Endothelial cell of umbilical vein (primary cell): ENCODE results near the gene RNU7-1. TPM values are rescaled to one million over a fixed set of nuclear protein-coding genes. Genes with fewer than 3 reads are reported as not detected.

Experiments used
- BruUV-seq: library from RNA; stranded (reverse); fragments of 400-500 nt; replicated peaks from 2 replicates; lab custom pipeline; 2021; lab: Mats Ljungman, UMichigan
- CTCF ChIA-PET: fragments of 300-600, 350-600 bp; sonication (Branson Sonifier 250); formaldehyde crosslinking; loops from one replicate; lab custom pipeline; 2021; ENCODE audit warnings: antibody characterized with exemption, inconsistent platforms; lab: Charles Lee
- POLR2A ChIA-PET: fragments of 300-600, 350-600 bp; sonication (Branson Sonifier 250); formaldehyde crosslinking; loops from one replicate; lab custom pipeline; 2021; ENCODE audit warnings: antibody characterized with exemption, inconsistent platforms; lab: Charles Lee
- DNase-seq: peaks from one replicate; pipeline ENCODE4 v3.0.0-alpha.2; 2011; ENCODE audit warnings: low read depth, low spot score
- FAIRE-seq: peaks from 2 replicates; lab custom pipeline; 2011; peaks lifted over from hg19 to GRCh38; lab: Jason Lieb, UNC
- H2AFZ ChIP-seq: 2 replicates; pipeline ENCODE4 v1.6.0; 2012; ENCODE audit warnings: low read depth, low read length, control low read depth, inconsistent platforms
- H3K27ac ChIP-seq: 2 replicates; pipeline ENCODE4 v1.5.1; 2011; ENCODE audit warnings: low read depth, mild to moderate bottlenecking, control low read depth, low read length, moderate library complexity; ENCODE audit not compliant: insufficient read depth
- H3K27me3 ChIP-seq, 2 experiments: 2 replicates each; pipeline versions ENCODE4 v1.6.0 to v1.6.1; 2011; ENCODE audit warnings: low read length in 2 of 2, mixed read lengths in 1 of 2; ENCODE audit not compliant: control insufficient read depth in 2 of 2, insufficient read depth in 2 of 2
- H3K36me3 ChIP-seq, 2 experiments: 2 replicates in 1 of 2; 3 replicates in 1 of 2; pipeline ENCODE4 v1.5.1; 2011; ENCODE audit warnings: low read length in 2 of 2, mild to moderate bottlenecking in 1 of 2, moderate library complexity in 1 of 2; ENCODE audit not compliant: control insufficient read depth in 2 of 2, insufficient read depth in 2 of 2; ENCODE audit errors: extremely low read depth in 1 of 2
- H3K4me1 ChIP-seq: 3 replicates; pipeline ENCODE4 v1.5.1; 2011; ENCODE audit warnings: mild to moderate bottlenecking, low read length; ENCODE audit not compliant: control insufficient read depth, insufficient read depth; ENCODE audit errors: extremely low read depth
- H3K4me2 ChIP-seq: 2 replicates; pipeline ENCODE4 v1.6.1; 2011; ENCODE audit warnings: low read length, control low read depth, mixed read lengths; ENCODE audit not compliant: insufficient read depth
- H3K4me3 ChIP-seq, 3 experiments: fragments of 200-600 bp in 1 of 3; sonication (generic), shearing (Covaris generic) in 1 of 3; replicated peaks in 1 of 3; 2 replicates each; pipeline ENCODE4 v1.5.1; 2011 to 2016; ENCODE audit warnings: control low read depth in 3 of 3, low read length in 3 of 3, mild to moderate bottlenecking in 2 of 3, inconsistent platforms in 1 of 3, low read depth in 1 of 3, moderate library complexity in 1 of 3; ENCODE audit not compliant: insufficient read depth in 1 of 3
- H3K79me2 ChIP-seq: 2 replicates; pipeline ENCODE4 v1.6.0; 2012; ENCODE audit warnings: low read length, inconsistent platforms; ENCODE audit not compliant: control insufficient read depth, insufficient read depth
- H3K9ac ChIP-seq: replicated peaks from 2 replicates; pipeline ENCODE3; 2011; ENCODE audit warnings: low read length, control low read depth; ENCODE audit not compliant: insufficient read depth; ENCODE audit errors: extremely low read depth
- H3K9me1 ChIP-seq: replicated peaks from 3 replicates; pipeline ENCODE4 v1.6.0; 2011; ENCODE audit warnings: mild to moderate bottlenecking, low read length; ENCODE audit not compliant: control insufficient read depth, insufficient read depth; ENCODE audit errors: extremely low read depth
- H3K9me3 ChIP-seq: replicated peaks from 2 replicates; pipeline ENCODE4 v1.5.1; 2012; ENCODE audit warnings: low read length, inconsistent platforms; ENCODE audit not compliant: control insufficient read depth, insufficient read depth
- H4K20me1 ChIP-seq: replicated peaks from 2 replicates; pipeline ENCODE3; 2011; ENCODE audit warnings: mild to moderate bottlenecking, low read length; ENCODE audit not compliant: control insufficient read depth, insufficient read depth; ENCODE audit errors: extremely low read depth
- CTCF ChIP-seq, 2 donors: IDR thresholded peaks; 1 replicate in 1 of 2; 2 replicates in 1 of 2; pipeline ENCODE4 v1.5.1; 2011; ENCODE audit warnings: low read length in 2 of 2, mild to moderate bottlenecking in 2 of 2, moderate library complexity in 2 of 2, control low read depth in 1 of 2, inconsistent platforms in 1 of 2, low read depth in 1 of 2; ENCODE audit not compliant: insufficient read depth in 1 of 2; ENCODE audit errors: extremely low read depth in 1 of 2
- EZH2 ChIP-seq: IDR thresholded peaks from 2 replicates; pipeline ENCODE4 v1.6.1; 2012; ENCODE audit warnings: borderline replicate concordance, low read depth, mild to moderate bottlenecking, moderate library complexity, low read length, inconsistent platforms; ENCODE audit not compliant: severe bottlenecking
- FOS ChIP-seq: IDR thresholded peaks from 2 replicates; pipeline ENCODE4 v1.6.1; 2011; ENCODE audit warnings: mild to moderate bottlenecking, low read length, moderate library complexity, borderline replicate concordance; ENCODE audit not compliant: insufficient read depth
- GATA2 ChIP-seq: IDR thresholded peaks from 2 replicates; pipeline ENCODE4 v1.7.0; 2011; ENCODE audit warnings: low read depth, mild to moderate bottlenecking, moderate library complexity, mixed read lengths, low read length; ENCODE audit not compliant: insufficient read length, insufficient read depth
- JUN ChIP-seq: IDR thresholded peaks from 2 replicates; pipeline ENCODE4 v1.6.1; 2011; ENCODE audit warnings: borderline replicate concordance, low read depth; ENCODE audit not compliant: insufficient read length, insufficient read depth
- MAX ChIP-seq: IDR thresholded peaks from 2 replicates; pipeline ENCODE4 v1.6.1; 2011; ENCODE audit not compliant: insufficient read depth, insufficient read length
- MYC ChIP-seq: IDR thresholded peaks from one replicate; pipeline ENCODE4 v1.6.1; 2011; ENCODE audit warnings: mild to moderate bottlenecking, low read depth, low read length
- POLR2A ChIP-seq: IDR thresholded peaks from 2 replicates; pipeline ENCODE4 v1.6.1; 2012; ENCODE audit warnings: low read depth, mild to moderate bottlenecking, control low read depth, low read length
- POLR2AphosphoS5 ChIP-seq: IDR thresholded peaks from 2 replicates; pipeline ENCODE4 v1.6.1; 2012; ENCODE audit warnings: low read depth, mild to moderate bottlenecking, control low read depth, low read length, moderate library complexity; ENCODE audit not compliant: insufficient read depth
- dilution Hi-C: fragments of 300-500 bp; cut with MboI; formaldehyde crosslinking; loops from one replicate; pipeline ENCODE4 v1.15.0; 2019; ENCODE audit warnings: low sequenced_read_pairs; ENCODE audit not compliant: extremely low pct_ligation_motif_present
- intact Hi-C: fragments of 100-400 bp; cut with micrococcal nuclease; formaldehyde crosslinking; loops from one replicate; pipeline ENCODE4 v1.10.0; 2022
- polyA plus RNA-seq, 4 experiments: library from polyadenylated mRNA; depleted of rRNA in 3 of 4; stranded (reverse) in 3 of 4; unstranded in 1 of 4; fragments of >200 nt; gene quantifications; 2 replicates each; pipeline versions ENCODE4 v1.2.1 to v1.2.3, GENCODE V29; 2011 to 2012; ENCODE audit warnings: missing spikeins in 1 of 4
- total RNA-seq: library from RNA; stranded (reverse); gene quantifications from 2 replicates; pipeline ENCODE4 v1.2.3, GENCODE V29; 2021

RNU7-1 gene
- total and polyA plus RNA-seq, 2 donors (not counting 3 experiments of a cell fraction or from before 2014, with no cell fraction given) = not detected

GRCh38 chr12:6941782-6942181, 1.8 kb upstream of the RNU7-1 start:
- Histone ChIP-seq H3K4me2 (no peak overlapping the region), H3K27ac (no peak overlapping the region), H2AFZ (no peak overlapping the region), H3K9me3 (no peaks in the 10 kb centered on the region), H3K36me3 (peaks cover 0 to 18% of the 10 kb centered on the region in 2 experiments), H3K9me1 (no peaks in the 10 kb centered on the region), H3K4me1 (peaks cover 18% of the 10 kb centered on the region), H3K79me2 (no peaks in the 10 kb centered on the region), H3K4me3 (no peak overlapping the region), H3K27me3 (no peaks in the 10 kb centered on the region), H4K20me1 (no peaks in the 10 kb centered on the region), H3K9ac (no peak overlapping the region)
- BruUV-seq = no TSS peak
- ChIA-PET CTCF (interaction anchor here (1.2 to 3.4 kb wide), 3 partner anchors 16 to 72 kb away, joined by 4 to 38 read pairs (median 5); partner anchors contain the start of gene SPSB2), POLR2A (interaction anchor here (0.9 kb wide), 1 partner anchor 16 kb away, joined by 3 read pairs; no protein-coding TSS in a partner anchor)
- FAIRE-seq (no peak), DNase-seq (no peak)
- intact Hi-C loops = no loop called here
- dilution Hi-C loops = no loop called here
- no peak for TF ChIP-seq MYC
- no peak for TF ChIP-seq EZH2
- TF ChIP-seq MAX = no peak
- no peak for TF ChIP-seq POLR2AphosphoS5
- no peak for TF ChIP-seq GATA2
- no peak for TF ChIP-seq POLR2A
- no peak for TF ChIP-seq CTCF (IDR thresholded peaks at IDR 0.05; ENCODE audit: extremely low read depth in 1 of 2, insufficient read depth in 1 of 2, low read depth in 1 of 2, low read length in 2 of 2)
- TF ChIP-seq FOS = no peak
- no peak for TF ChIP-seq JUN
